Astrocyte of the cerebellum (primary cell): ENCODE data around the gene CERK.

Experiments
- DNase-seq: peaks from one replicate; pipeline ENCODE4 v3.0.0-alpha.2; 2011; ENCODE audit warnings: low read depth
- H3K4me3 ChIP-seq: 2 replicates; pipeline ENCODE4 v1.5.1; 2011; ENCODE audit warnings: mild to moderate bottlenecking, low read depth, low read length, moderate library complexity
- in situ Hi-C: cut with HindIII; loops from 2 replicates; pipeline ENCODE4 v1.10.0; 2017; ENCODE audit warnings: low sequenced_read_pairs
- TF ChIP-seq, protein P1 (sequence below): IDR thresholded peaks from 2 replicates; pipeline ENCODE4 v1.5.1; 2012; ENCODE audit warnings: low read length, low read depth, moderate library complexity, mild to moderate bottlenecking; ENCODE audit errors: missing control alignments

Gene CERK

DNA sequence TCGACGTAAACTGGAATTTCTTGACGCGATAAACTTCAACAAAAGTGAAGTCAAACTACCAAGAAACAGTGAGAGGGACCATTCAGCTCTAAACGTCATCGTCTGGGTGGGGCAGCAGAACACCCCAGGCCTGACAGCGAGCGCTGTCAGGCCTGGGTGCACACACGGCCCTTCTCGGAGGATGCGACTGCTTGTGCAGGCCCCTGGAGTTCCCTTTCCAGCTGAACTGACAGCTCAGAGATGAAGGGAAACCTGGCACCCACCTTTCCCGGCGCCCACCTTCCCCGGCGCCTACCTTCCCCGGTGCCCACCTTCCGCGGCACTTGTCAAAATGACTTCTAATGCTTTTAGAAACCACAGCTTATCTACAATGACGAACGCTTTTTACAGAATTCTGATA is 47.9 kb downstream of the CERK start:
- in situ Hi-C loops, result no loop called here
- no peak overlapping the region for H3K4me3 ChIP-seq
- TF ChIP-seq, protein P1, sequence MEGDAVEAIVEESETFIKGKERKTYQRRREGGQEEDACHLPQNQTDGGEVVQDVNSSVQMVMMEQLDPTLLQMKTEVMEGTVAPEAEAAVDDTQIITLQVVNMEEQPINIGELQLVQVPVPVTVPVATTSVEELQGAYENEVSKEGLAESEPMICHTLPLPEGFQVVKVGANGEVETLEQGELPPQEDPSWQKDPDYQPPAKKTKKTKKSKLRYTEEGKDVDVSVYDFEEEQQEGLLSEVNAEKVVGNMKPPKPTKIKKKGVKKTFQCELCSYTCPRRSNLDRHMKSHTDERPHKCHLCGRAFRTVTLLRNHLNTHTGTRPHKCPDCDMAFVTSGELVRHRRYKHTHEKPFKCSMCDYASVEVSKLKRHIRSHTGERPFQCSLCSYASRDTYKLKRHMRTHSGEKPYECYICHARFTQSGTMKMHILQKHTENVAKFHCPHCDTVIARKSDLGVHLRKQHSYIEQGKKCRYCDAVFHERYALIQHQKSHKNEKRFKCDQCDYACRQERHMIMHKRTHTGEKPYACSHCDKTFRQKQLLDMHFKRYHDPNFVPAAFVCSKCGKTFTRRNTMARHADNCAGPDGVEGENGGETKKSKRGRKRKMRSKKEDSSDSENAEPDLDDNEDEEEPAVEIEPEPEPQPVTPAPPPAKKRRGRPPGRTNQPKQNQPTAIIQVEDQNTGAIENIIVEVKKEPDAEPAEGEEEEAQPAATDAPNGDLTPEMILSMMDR, result no peak

DNA sequence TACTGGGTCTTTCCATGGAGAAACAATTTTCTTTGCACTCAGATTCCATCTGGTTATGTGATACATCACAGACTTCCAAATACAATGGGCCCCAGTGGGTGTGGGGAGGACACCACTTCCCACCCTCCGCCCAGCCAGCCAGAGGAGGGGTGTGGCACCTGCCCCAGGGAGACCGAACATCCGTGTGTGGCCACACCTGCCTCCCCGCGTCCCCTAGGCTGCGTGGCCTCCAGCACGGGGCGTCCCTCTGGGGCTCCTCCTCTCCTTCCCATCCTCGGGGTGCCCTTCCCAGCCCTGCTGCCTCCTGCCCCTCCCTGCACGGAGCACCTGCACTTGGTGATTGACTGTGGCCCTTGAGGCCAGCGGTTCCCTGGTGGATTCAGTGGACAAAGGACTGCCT is 49.1 kb downstream of the CERK start:
- in situ Hi-C loops, result no loop called here
- TF ChIP-seq, protein P1, result no peak
- no peak for DNase-seq

More for the DNA sequence above, 47.9 kb downstream of the CERK start:
- DNase-seq, result no peak

DNA sequence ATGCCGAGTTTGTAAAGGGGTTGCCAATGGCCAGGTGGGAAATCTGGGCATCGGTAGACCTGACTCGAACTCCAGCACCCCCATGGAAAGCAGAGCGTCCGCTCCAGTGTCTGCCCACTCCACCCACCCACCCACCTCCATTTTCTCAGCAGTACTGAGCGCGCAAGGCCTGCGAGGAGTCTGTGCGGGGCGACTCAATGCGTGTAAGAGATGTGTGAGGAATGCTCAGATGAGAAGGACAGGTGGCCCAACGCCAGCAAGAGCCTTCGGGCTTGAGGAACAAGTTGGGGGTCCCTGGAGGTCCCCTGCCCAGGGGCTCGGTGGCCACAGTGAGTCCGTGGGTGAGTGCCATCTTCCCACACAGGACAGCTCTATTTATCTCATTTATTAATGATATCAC is 50.6 kb downstream of the CERK start:
- no peak for DNase-seq
- in situ Hi-C loops, result no loop called here
- TF ChIP-seq, protein P1, result no peak
- H3K4me3 ChIP-seq, result no peak overlapping the region

More for the DNA sequence above, 49.1 kb downstream of the CERK start:
- H3K4me3 ChIP-seq, result no peak overlapping the region

DNA sequence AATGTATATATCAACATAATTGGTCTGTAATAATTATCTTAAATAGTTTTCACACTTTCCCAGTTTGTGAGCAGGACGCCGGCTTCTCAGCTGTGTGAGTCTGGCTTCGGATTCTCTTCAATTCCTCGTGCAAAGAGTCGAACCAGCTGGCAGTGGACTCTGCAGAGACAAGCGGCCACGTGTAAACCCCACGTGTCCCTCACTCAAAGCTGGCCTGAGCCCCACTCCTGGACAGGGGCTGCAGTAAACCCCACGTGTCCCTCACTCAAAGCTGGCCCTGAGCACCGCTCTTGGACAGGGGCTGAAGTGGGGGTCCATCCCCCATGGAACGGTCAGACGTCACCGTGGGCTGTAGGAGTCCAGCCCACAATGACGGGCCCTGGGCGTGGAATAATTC is 51.0 kb downstream of the CERK start:
- H3K4me3 ChIP-seq, result no peak overlapping the region
- TF ChIP-seq, protein P1, result no peak
- in situ Hi-C loops, result no loop called here
- DNase-seq, result no peak

DNA sequence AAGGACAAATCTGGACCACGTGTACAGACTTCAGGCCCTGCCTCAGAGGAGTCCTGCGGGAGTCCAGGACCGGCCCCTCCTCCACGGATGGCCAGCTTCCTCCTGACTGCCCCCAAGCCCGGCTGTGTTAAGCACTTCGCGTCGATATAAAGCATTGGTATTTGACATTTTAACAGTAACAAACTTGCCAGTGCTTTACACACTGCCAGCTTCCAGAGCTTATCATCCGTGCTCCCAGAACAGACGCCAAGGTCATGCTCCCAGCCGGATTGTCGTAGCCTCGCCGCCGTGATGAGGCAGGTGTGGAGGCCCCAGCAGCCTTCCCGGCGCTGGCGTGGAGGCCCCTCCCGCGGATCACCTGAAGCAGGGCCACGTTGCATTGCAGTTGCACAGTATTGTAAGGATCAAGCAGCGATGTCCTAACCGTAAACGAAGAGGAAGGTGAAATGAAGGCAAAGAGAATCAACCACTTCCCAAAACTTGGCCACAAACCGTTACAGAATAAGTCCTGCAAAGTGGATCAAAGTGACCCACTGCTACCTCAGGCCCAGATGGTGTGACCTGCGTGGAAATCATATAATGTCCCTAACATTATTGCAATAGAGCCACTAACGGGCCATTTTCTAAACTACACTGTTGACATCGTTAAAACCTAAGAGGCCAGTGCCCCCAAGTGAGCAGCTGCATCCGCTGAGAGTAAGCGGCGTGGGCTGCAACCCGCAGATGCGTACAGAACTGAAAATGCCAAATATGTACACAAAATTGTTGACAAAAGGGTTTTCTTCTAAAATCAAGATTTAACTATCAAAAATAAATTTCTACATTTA is 51.6 kb downstream of the CERK start:
- in situ Hi-C loops, result no loop called here
- no peak for DNase-seq
- TF ChIP-seq, protein P1, result no peak
- H3K4me3 ChIP-seq, result no peak overlapping the region

DNA sequence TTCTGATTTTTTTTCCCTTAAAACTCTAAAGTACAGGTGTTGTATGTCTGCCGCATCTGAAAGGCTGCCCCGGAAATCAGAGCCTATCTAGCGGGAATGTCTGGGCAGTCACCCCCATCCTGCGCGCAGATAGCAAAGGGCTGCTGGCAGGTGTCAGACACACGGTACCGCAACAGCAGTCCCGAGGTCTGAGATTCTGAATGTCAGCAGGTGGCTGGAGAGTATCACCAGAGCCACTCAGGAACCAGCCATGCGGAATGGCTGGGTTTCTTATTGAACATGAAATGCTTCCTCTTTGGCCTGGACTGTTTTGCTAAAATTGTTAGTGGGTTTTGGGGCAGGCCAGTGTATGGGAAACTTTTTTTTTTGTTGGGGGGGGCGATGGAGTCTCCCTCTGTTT is 53.3 kb downstream of the CERK start:
- in situ Hi-C loops, result no loop called here
- TF ChIP-seq, protein P1, result no peak
- no peak overlapping the region for H3K4me3 ChIP-seq
- no peak for DNase-seq
